H1 (cell line): Measurements from ENCODE around the gene GPX4. TPM values are rescaled to one million over a fixed set of nuclear protein-coding genes. Genes with fewer than 3 reads are reported as not detected.

Experiments used
- polyA plus RNA-seq, 7 experiments: library from polyadenylated mRNA; depleted of rRNA in 3 of 7; stranded (reverse) in 5 of 7; unstranded in 2 of 7; fragments of >200 nt in 5 of 7; fragments of 200-250 nt in 2 of 7; gene quantifications; 1 replicate in 5 of 7; 2 replicates in 1 of 7; 4 replicates in 1 of 7; pipeline versions ENCODE4 v1.2.1 to v1.2.3, GENCODE V29; 2011 to 2013; ENCODE audit warnings: missing spikeins in 2 of 7, mixed read lengths in 2 of 7
- total RNA-seq: library from RNA; stranded (reverse); fragmentation: NEBNext Ultra II Directional; extraction: Animal tissue kit (Norgen Biotek cat#: 25700); gene quantifications from 2 replicates; pipeline ENCODE4 v1.2.1, GENCODE V29; 2021

GPX4 gene
- total and polyA plus RNA-seq, 2 of the 8 experiments (the other 6 are each of a cell fraction or from before 2014, with no cell fraction given) = 342 to 693 TPM

Other genes with a start within 250 kb of the GPX4 start
- gene CFD, start 244.3 kb upstream of the GPX4 start, total RNA-seq = 1.7 TPM in 2 replicates
- gene CFD, start 244.3 kb upstream of the GPX4 start, polyA plus RNA-seq (2011; rRNA removed) = 2.8 and 4.6 TPM in 2 replicates
- gene MED16, start 210.8 kb upstream of the GPX4 start, total RNA-seq = 51.0 and 55.9 TPM in 2 replicates
- gene MED16, start 210.8 kb upstream of the GPX4 start, polyA plus RNA-seq (2011; rRNA removed) = 67.2 and 134 TPM in 2 replicates
- gene RNU6-9, start 210.5 kb upstream of the GPX4 start, total RNA-seq = not detected in 2 replicates
- not detected in 2 replicates for gene RNU6-9, start 210.5 kb upstream of the GPX4 start, polyA plus RNA-seq (2011; rRNA removed)
- gene R3HDM4, start 190.8 kb upstream of the GPX4 start, total RNA-seq = 76.1 and 76.8 TPM in 2 replicates
- gene R3HDM4, start 190.8 kb upstream of the GPX4 start, polyA plus RNA-seq (2011; rRNA removed) = 102 and 151 TPM in 2 replicates
- 2.3 and 2.6 TPM in 2 replicates for gene KISS1R, start 186.7 kb upstream of the GPX4 start, total RNA-seq
- 2.7 and 5.1 TPM in 2 replicates for gene KISS1R, start 186.7 kb upstream of the GPX4 start, polyA plus RNA-seq (2011; rRNA removed)
- 77.4 and 78.4 TPM in 2 replicates for gene ARID3A, start 178.0 kb upstream of the GPX4 start, total RNA-seq
- gene ARID3A, start 178.0 kb upstream of the GPX4 start, polyA plus RNA-seq (2011; rRNA removed) = 40.5 and 59.3 TPM in 2 replicates
- gene WDR18, start 119.6 kb upstream of the GPX4 start, total RNA-seq = 87.7 and 90.1 TPM in 2 replicates
- gene WDR18, start 119.6 kb upstream of the GPX4 start, polyA plus RNA-seq (2011; rRNA removed) = 177 and 264 TPM in 2 replicates
- gene GRIN3B, start 103.6 kb upstream of the GPX4 start, total RNA-seq = 0.45 and 0.63 TPM in 2 replicates
- 1.0 and 2.0 TPM in 2 replicates for gene GRIN3B, start 103.6 kb upstream of the GPX4 start, polyA plus RNA-seq (2011; rRNA removed)
- gene TMEM259, start 82.9 kb upstream of the GPX4 start, total RNA-seq = 140 and 142 TPM in 2 replicates
- gene TMEM259, start 82.9 kb upstream of the GPX4 start, polyA plus RNA-seq (2011; rRNA removed) = 243 and 343 TPM in 2 replicates
- not detected in 2 replicates for gene RNU6-2, start 82.5 kb upstream of the GPX4 start, total RNA-seq
- not detected in 2 replicates for gene RNU6-2, start 82.5 kb upstream of the GPX4 start, polyA plus RNA-seq (2011; rRNA removed)
- 522 and 551 TPM in 2 replicates for gene CNN2, start 77.4 kb upstream of the GPX4 start, total RNA-seq
- 189 and 349 TPM in 2 replicates for gene CNN2, start 77.4 kb upstream of the GPX4 start, polyA plus RNA-seq (2011; rRNA removed)
- 25.6 and 29.7 TPM in 2 replicates for gene ABCA7, start 63.9 kb upstream of the GPX4 start, total RNA-seq
- gene ABCA7, start 63.9 kb upstream of the GPX4 start, polyA plus RNA-seq (2011; rRNA removed) = 10.4 and 17.4 TPM in 2 replicates
- 41.8 and 43.6 TPM in 2 replicates for gene ARHGAP45, start 36.8 kb upstream of the GPX4 start, total RNA-seq
- 31.4 and 40.2 TPM in 2 replicates for gene ARHGAP45, start 36.8 kb upstream of the GPX4 start, polyA plus RNA-seq (2011; rRNA removed)
- 274 and 281 TPM in 2 replicates for gene POLR2E, start 8.6 kb upstream of the GPX4 start, total RNA-seq
- gene POLR2E, start 8.6 kb upstream of the GPX4 start, polyA plus RNA-seq (2011; rRNA removed) = 381 and 483 TPM in 2 replicates
- 31.4 and 37.4 TPM in 2 replicates for gene SBNO2, start 70.3 kb downstream of the GPX4 start, total RNA-seq
- 12.2 and 21.3 TPM in 2 replicates for gene SBNO2, start 70.3 kb downstream of the GPX4 start, polyA plus RNA-seq (2011; rRNA removed)
- gene STK11, start 101.8 kb downstream of the GPX4 start, total RNA-seq = 70.7 and 75.2 TPM in 2 replicates
- gene STK11, start 101.8 kb downstream of the GPX4 start, polyA plus RNA-seq (2011; rRNA removed) = 45.3 and 71.0 TPM in 2 replicates
- gene CBARP, start 134.0 kb downstream of the GPX4 start, total RNA-seq = 14.7 and 18.0 TPM in 2 replicates
- 4.9 and 11.6 TPM in 2 replicates for gene CBARP, start 134.0 kb downstream of the GPX4 start, polyA plus RNA-seq (2011; rRNA removed)
- gene ATP5F1D, start 137.8 kb downstream of the GPX4 start, total RNA-seq = 174 and 182 TPM in 2 replicates
- gene ATP5F1D, start 137.8 kb downstream of the GPX4 start, polyA plus RNA-seq (2011; rRNA removed) = 249 and 338 TPM in 2 replicates
- gene MIDN, start 144.6 kb downstream of the GPX4 start, total RNA-seq = 159 and 166 TPM in 2 replicates
- 39.8 and 86.0 TPM in 2 replicates for gene MIDN, start 144.6 kb downstream of the GPX4 start, polyA plus RNA-seq (2011; rRNA removed)
- 175 TPM in 2 replicates for gene CIRBP, start 165.3 kb downstream of the GPX4 start, total RNA-seq
- gene CIRBP, start 165.3 kb downstream of the GPX4 start, polyA plus RNA-seq (2011; rRNA removed) = 199 and 331 TPM in 2 replicates
- gene FAM174C, start 171.5 kb downstream of the GPX4 start, total RNA-seq = 44.5 and 54.6 TPM in 2 replicates
- 125 and 159 TPM in 2 replicates for gene FAM174C, start 171.5 kb downstream of the GPX4 start, polyA plus RNA-seq (2011; rRNA removed)
- 7.0 and 10.3 TPM in 2 replicates for gene EFNA2, start 181.9 kb downstream of the GPX4 start, total RNA-seq
- 4.0 and 10.1 TPM in 2 replicates for gene EFNA2, start 181.9 kb downstream of the GPX4 start, polyA plus RNA-seq (2011; rRNA removed)